ENCODE data around the gene CLDN20. TPM values are rescaled to one million over a fixed set of nuclear protein-coding genes. Genes with fewer than 3 reads are reported as not detected.

Gene CLDN20
- total and polyA plus RNA-seq, 2 donors (not counting 1 experiment from before 2014, with no cell fraction given) = not detected

DNA sequence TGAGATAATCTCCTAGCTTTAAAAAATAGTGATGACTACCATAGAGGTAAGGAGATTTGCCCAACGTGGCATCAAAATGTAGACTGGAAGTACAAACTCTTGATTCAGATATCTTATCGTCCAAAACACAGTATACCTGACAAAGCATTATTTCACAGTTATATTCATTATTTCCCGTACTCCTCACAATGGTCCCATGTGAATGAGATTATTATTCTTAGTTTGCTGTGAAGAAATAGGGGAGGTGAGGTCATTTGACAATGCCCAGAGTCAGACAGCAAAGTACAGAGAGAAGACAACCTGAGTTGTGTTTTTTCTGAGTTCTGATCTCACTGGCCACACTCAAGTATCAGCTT is 51.7 kb downstream of the CLDN20 start:
- Histone ChIP-seq H3K36me3 (ENCODE audit: control insufficient read depth, insufficient read depth, low read length) (no peaks in the 10 kb centered on the region), H3K4me2 (ENCODE audit: extremely low read depth, insufficient read depth, low read length) (peak overlapping the region; percentile 82), H3K27ac (ENCODE audit: insufficient read depth, low read length) (peak overlapping the region; percentile 86), H3K4me3 (replicated peaks in 1 of 4; ENCODE audit: control extremely low read depth in 1 of 4, insufficient read depth in 1 of 4, low read depth in 3 of 4, low read length in 4 of 4) (peak overlapping the region; percentile 42 to 95 (median 70)), H3K9me3 (ENCODE audit: control insufficient read depth, insufficient read depth, low read depth, low read length) (no peaks in the 10 kb centered on the region), H3K79me2 (ENCODE audit: control insufficient read depth, insufficient read depth, low read length) (peaks cover 10% of the 10 kb centered on the region), H2AFZ (ENCODE audit: low read length) (peak overlapping the region; percentile 3), H4K20me1 (ENCODE audit: control insufficient read depth, extremely low read depth, insufficient read depth, low read length) (no peaks in the 10 kb centered on the region), H3K27me3 (ENCODE audit: control insufficient read depth, insufficient read depth, low read length) (no peaks in the 10 kb centered on the region), H3K4me1 (ENCODE audit: control insufficient read depth, extremely low read depth, insufficient read depth, low read length) (peaks cover 4% of the 10 kb centered on the region), H3K9ac (ENCODE audit: insufficient read depth, low read length) (peak overlapping the region; percentile 1)
- peak; percentile 6 for DNase-seq (ENCODE audit: low read depth in 2 of 2)
- no peak for TF ChIP-seq EZH2 (IDR thresholded peaks at IDR 0.05; ENCODE audit: low read length, missing control alignments)
- TF ChIP-seq, protein P1, sequence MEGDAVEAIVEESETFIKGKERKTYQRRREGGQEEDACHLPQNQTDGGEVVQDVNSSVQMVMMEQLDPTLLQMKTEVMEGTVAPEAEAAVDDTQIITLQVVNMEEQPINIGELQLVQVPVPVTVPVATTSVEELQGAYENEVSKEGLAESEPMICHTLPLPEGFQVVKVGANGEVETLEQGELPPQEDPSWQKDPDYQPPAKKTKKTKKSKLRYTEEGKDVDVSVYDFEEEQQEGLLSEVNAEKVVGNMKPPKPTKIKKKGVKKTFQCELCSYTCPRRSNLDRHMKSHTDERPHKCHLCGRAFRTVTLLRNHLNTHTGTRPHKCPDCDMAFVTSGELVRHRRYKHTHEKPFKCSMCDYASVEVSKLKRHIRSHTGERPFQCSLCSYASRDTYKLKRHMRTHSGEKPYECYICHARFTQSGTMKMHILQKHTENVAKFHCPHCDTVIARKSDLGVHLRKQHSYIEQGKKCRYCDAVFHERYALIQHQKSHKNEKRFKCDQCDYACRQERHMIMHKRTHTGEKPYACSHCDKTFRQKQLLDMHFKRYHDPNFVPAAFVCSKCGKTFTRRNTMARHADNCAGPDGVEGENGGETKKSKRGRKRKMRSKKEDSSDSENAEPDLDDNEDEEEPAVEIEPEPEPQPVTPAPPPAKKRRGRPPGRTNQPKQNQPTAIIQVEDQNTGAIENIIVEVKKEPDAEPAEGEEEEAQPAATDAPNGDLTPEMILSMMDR (conservative IDR thresholded peaks at IDR 0.05 in 1 of 2, IDR thresholded peaks at IDR 0.05 in 1 of 2; ENCODE audit: low read depth in 1 of 2, low read length in 2 of 2) = no peak

DNA sequence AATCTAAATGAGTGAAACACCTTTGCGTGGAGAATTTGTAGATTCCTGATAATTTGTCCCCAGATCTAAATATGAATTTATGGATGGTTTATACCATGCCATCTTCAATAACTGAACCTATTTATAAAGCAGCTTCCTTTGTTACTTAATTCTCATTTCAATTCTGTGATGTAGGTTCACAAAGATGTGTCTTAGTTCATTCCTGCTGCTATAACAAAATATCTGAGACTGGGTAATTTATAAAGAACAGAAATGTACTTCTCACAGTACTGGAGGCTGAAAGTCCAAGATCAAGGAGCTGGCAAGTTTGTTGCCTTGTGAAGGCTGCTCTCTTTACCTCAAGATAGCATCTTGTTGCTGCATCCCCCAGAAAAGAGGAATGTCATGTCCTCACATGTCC is 52.6 kb downstream of the CLDN20 start:
- no peaks in the 10 kb centered on the region for H3K36me3 ChIP-seq (ENCODE audit: control insufficient read depth, insufficient read depth, low read length)
- no peak overlapping the region for H3K4me2 ChIP-seq (ENCODE audit: extremely low read depth, insufficient read depth, low read length)
- no peak overlapping the region for H3K9ac ChIP-seq (ENCODE audit: insufficient read depth, low read length)
- TF ChIP-seq, protein P1 (conservative IDR thresholded peaks at IDR 0.05 in 1 of 2, IDR thresholded peaks at IDR 0.05 in 1 of 2; ENCODE audit: low read depth in 1 of 2, low read length in 2 of 2) = no peak
- TF ChIP-seq EZH2 (IDR thresholded peaks at IDR 0.05; ENCODE audit: low read length, missing control alignments) = no peak
- H3K4me1 ChIP-seq (ENCODE audit: control insufficient read depth, extremely low read depth, insufficient read depth, low read length) = no peaks in the 10 kb centered on the region
- no peak overlapping the region for H2AFZ ChIP-seq (ENCODE audit: low read length)
- no peak for DNase-seq (ENCODE audit: low read depth in 2 of 2)
- no peaks in the 10 kb centered on the region for H4K20me1 ChIP-seq (ENCODE audit: control insufficient read depth, extremely low read depth, insufficient read depth, low read length)
- H3K27ac ChIP-seq (ENCODE audit: insufficient read depth, low read length) = no peak overlapping the region
- H3K9me3 ChIP-seq (ENCODE audit: control insufficient read depth, insufficient read depth, low read depth, low read length) = no peaks in the 10 kb centered on the region
- H3K27me3 ChIP-seq (ENCODE audit: control insufficient read depth, insufficient read depth, low read length) = no peaks in the 10 kb centered on the region
- H3K4me3 ChIP-seq (replicated peaks in 1 of 4; ENCODE audit: control extremely low read depth in 1 of 4, insufficient read depth in 1 of 4, low read depth in 3 of 4, low read length in 4 of 4) = no peak overlapping the region
- H3K79me2 ChIP-seq (ENCODE audit: control insufficient read depth, insufficient read depth, low read length) = peaks cover 10% of the 10 kb centered on the region

DNA sequence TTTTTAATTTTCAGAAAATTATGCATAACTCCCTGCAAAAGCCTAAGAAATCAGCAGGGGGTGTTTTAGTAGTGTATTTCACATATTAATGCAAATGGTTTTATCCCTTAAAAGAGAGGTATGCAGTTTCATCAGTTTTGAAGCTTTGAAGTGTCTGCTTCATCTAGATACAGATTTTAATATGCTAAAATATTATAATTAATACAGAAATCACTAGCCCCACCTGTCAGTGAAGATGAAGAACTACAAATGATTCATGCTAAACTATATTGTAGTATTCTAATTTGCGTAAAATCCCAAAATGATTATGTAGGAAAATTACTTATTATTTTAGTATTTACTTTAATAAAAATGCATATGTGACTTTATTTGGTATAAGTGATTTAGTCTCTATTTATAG is 53.4 kb downstream of the CLDN20 start:
- no peaks in the 10 kb centered on the region for H3K36me3 ChIP-seq (ENCODE audit: control insufficient read depth, insufficient read depth, low read length)
- no peak for TF ChIP-seq EZH2 (IDR thresholded peaks at IDR 0.05; ENCODE audit: low read length, missing control alignments)
- TF ChIP-seq, protein P1 (conservative IDR thresholded peaks at IDR 0.05 in 1 of 2, IDR thresholded peaks at IDR 0.05 in 1 of 2; ENCODE audit: low read depth in 1 of 2, low read length in 2 of 2) = peak in 1 of 2 donors; percentile 23
- H3K79me2 ChIP-seq (ENCODE audit: control insufficient read depth, insufficient read depth, low read length) = peaks cover 9% of the 10 kb centered on the region
- H3K4me2 ChIP-seq (ENCODE audit: extremely low read depth, insufficient read depth, low read length) = no peak overlapping the region
- H3K27me3 ChIP-seq (ENCODE audit: control insufficient read depth, insufficient read depth, low read length) = no peaks in the 10 kb centered on the region
- H3K9me3 ChIP-seq (ENCODE audit: control insufficient read depth, insufficient read depth, low read depth, low read length) = no peaks in the 10 kb centered on the region
- DNase-seq (ENCODE audit: low read depth in 2 of 2) = peak in 1 of 2 donors; percentile 39
- no peaks in the 10 kb centered on the region for H3K4me1 ChIP-seq (ENCODE audit: control insufficient read depth, extremely low read depth, insufficient read depth, low read length)
- H2AFZ ChIP-seq (ENCODE audit: low read length) = no peak overlapping the region
- H3K9ac ChIP-seq (ENCODE audit: insufficient read depth, low read length) = no peak overlapping the region
- H4K20me1 ChIP-seq (ENCODE audit: control insufficient read depth, extremely low read depth, insufficient read depth, low read length) = no peaks in the 10 kb centered on the region
- H3K27ac ChIP-seq (ENCODE audit: insufficient read depth, low read length) = no peak overlapping the region
- H3K4me3 ChIP-seq (replicated peaks in 1 of 4; ENCODE audit: control extremely low read depth in 1 of 4, insufficient read depth in 1 of 4, low read depth in 3 of 4, low read length in 4 of 4) = no peak overlapping the region

All from fibroblast of lung (primary cell).